A549 (cell line): ENCODE measurements around the gene SNAI3. TPM values are rescaled to one million over a fixed set of nuclear protein-coding genes. Genes with fewer than 3 reads are reported as not detected.

Source experiments
- ATAC-seq, 2 experiments: fragments of 200-7000 bp in 1 of 2; fragments of >200 bp in 1 of 2; cut with Nextera tagmentation in 1 of 2; cut with Tn5 transposase in 1 of 2; 3 replicates each; pipeline versions ENCODE4 v1.8.0 to v1.9.1; 2018 to 2020; ENCODE audit warnings: mild to moderate bottlenecking in 1 of 2, moderate library complexity in 1 of 2
- CTCF ChIA-PET: fragments of 300-600 bp; sonication (Branson Sonifier 250); formaldehyde crosslinking; extraction: SDS; loops from one replicate; lab custom pipeline; 2021; ENCODE audit warnings: antibody characterized with exemption, inconsistent platforms; lab: Yijun Ruan, JAX
- POLR2A ChIA-PET: fragments of 350-600 bp; formaldehyde crosslinking; extraction: SDS; loops from one replicate; lab custom pipeline; 2021; ENCODE audit warnings: antibody characterized with exemption, inconsistent platforms; lab: Yijun Ruan, JAX
- DNase-seq, 2 experiments: peaks; one replicate each; pipeline versions ENCODE4 v3.0.0 to v3.0.0-alpha.2; 2011 to 2016; ENCODE audit warnings: low read depth in 1 of 2, low spot score in 1 of 2
- FAIRE-seq: peaks from 2 replicates; lab custom pipeline; 2011; peaks lifted over from hg19 to GRCh38; lab: Jason Lieb, UNC
- H3K27ac ChIP-seq, 2 experiments: fragments of >200 bp; sonication (Bioruptor Twin); formaldehyde crosslinking; 3 replicates each; pipeline ENCODE4 v1.5.1; 2016 to 2017
- H3K4me1 ChIP-seq: fragments of >200 bp; sonication (Bioruptor Twin); formaldehyde crosslinking; 3 replicates; pipeline ENCODE4 v1.6.1; 2016
- H3K4me2 ChIP-seq: fragments of >200 bp; sonication (Bioruptor Twin); formaldehyde crosslinking; 3 replicates; pipeline ENCODE4 v1.6.1; 2016
- H3K4me3 ChIP-seq: fragments of >200 bp; sonication (Bioruptor Twin); formaldehyde crosslinking; 3 replicates; pipeline ENCODE4 v1.5.1; 2016
- H3K9me3 ChIP-seq: fragments of >200 bp; sonication (Bioruptor Twin); formaldehyde crosslinking; 3 replicates; pipeline ENCODE4 v1.6.1; 2016
- BHLHE40 ChIP-seq: IDR thresholded peaks from 2 replicates; pipeline ENCODE4 v1.6.1; 2012; ENCODE audit warnings: low read depth, low read length, inconsistent platforms
- CBX8 ChIP-seq: fragments of 200-600 bp; sonication (generic); IDR thresholded peaks from 2 replicates; pipeline ENCODE4 v1.6.1; 2016
- CEBPB ChIP-seq, 2 experiments: fragments of >200 bp in 1 of 2; sonication (Bioruptor Twin) in 1 of 2; formaldehyde crosslinking in 1 of 2; IDR thresholded peaks; 2 replicates each; pipeline ENCODE4 v1.6.1; 2012 to 2016
- FOXS1 ChIP-seq: fragments of 250-450 bp; sonication (Bioruptor Pico); IDR thresholded peaks from 2 replicates; pipeline ENCODE4 v1.5.0; 2020; ENCODE audit warnings: mild to moderate bottlenecking, moderate library complexity
- HEYL ChIP-seq: fragments of 250-450 bp; sonication (Bioruptor Pico); IDR thresholded peaks from 2 replicates; pipeline ENCODE4 v1.8.0; 2021; ENCODE audit warnings: mild to moderate bottlenecking, moderate library complexity
- JUN ChIP-seq, 2 experiments: fragments of >200 bp; sonication (Bioruptor Twin); formaldehyde crosslinking; IDR thresholded peaks; 2 replicates in 1 of 2; 3 replicates in 1 of 2; pipeline ENCODE4 v1.6.1; 2016 to 2017
- JUNB ChIP-seq: fragments of >200 bp; sonication (Bioruptor Twin); formaldehyde crosslinking; IDR thresholded peaks from 2 replicates; pipeline ENCODE4 v1.6.1; 2016
- KDM5A ChIP-seq: fragments of 200-600 bp; sonication (generic); IDR thresholded peaks from 2 replicates; pipeline ENCODE4 v1.6.1; 2016; ENCODE audit warnings: antibody characterized with exemption, mild to moderate bottlenecking
- MAFK ChIP-seq: fragments of 450-650 bp; IDR thresholded peaks from 2 replicates; pipeline ENCODE4 v1.6.1; 2014; ENCODE audit not compliant: partially characterized antibody
- MAZ ChIP-seq: fragments of 150-350 bp; IDR thresholded peaks from 2 replicates; pipeline ENCODE4 v1.6.1; 2014; ENCODE audit warnings: antibody characterized with exemption, low read depth, low read length, borderline replicate concordance
- MYC ChIP-seq: IDR thresholded peaks from 2 replicates; pipeline ENCODE4 v1.6.1; 2012; ENCODE audit warnings: mild to moderate bottlenecking, inconsistent platforms, low read length, improper control_type of control experiment, borderline replicate concordance
- NFE2L2 ChIP-seq: fragments of 150-350 bp; conservative IDR thresholded peaks from 2 replicates; pipeline ENCODE4 v1.6.1; 2014; ENCODE audit warnings: low read length
- NPAS2 ChIP-seq: fragments of 250-450 bp; sonication (Bioruptor Pico); IDR thresholded peaks from 2 replicates; pipeline ENCODE4 v1.8.0; 2022; ENCODE audit warnings: mild to moderate bottlenecking, moderate library complexity, borderline replicate concordance
- PHF8 ChIP-seq: fragments of 200-600 bp; sonication (generic); IDR thresholded peaks from 2 replicates; pipeline ENCODE4 v1.6.1; 2016; ENCODE audit warnings: low read depth, mild to moderate bottlenecking, antibody characterized with exemption, moderate library complexity, borderline replicate concordance
- RAD21 ChIP-seq, 2 experiments: fragments of >200 bp in 1 of 2; sonication (Bioruptor Twin) in 1 of 2; formaldehyde crosslinking in 1 of 2; IDR thresholded peaks in 1 of 2; conservative IDR thresholded peaks in 1 of 2; 2 replicates in 1 of 2; 3 replicates in 1 of 2; pipeline ENCODE4 v1.6.1; 2012 to 2018; ENCODE audit warnings: inconsistent platforms in 1 of 2
- RCOR1 ChIP-seq: fragments of 150-350 bp; IDR thresholded peaks from 2 replicates; pipeline ENCODE4 v1.6.1; 2014; ENCODE audit warnings: antibody characterized with exemption, low read length, low read depth
- SREBF2 ChIP-seq: fragments of 450-650 bp; IDR thresholded peaks from 2 replicates; pipeline ENCODE4 v1.6.1; 2014; ENCODE audit warnings: mild to moderate bottlenecking, moderate library complexity
- TP53 ChIP-seq: fragments of 250-450 bp; sonication (Bioruptor Pico); IDR thresholded peaks from 2 replicates; pipeline ENCODE4 v1.5.0; 2021; ENCODE audit warnings: mild to moderate bottlenecking, moderate library complexity
- ZNF302 ChIP-seq: fragments of 250-450 bp; sonication (Bioruptor Pico); IDR thresholded peaks from 2 replicates; pipeline ENCODE4 v1.9.0; 2021; ENCODE audit warnings: inconsistent platforms, mild to moderate bottlenecking, moderate library complexity
- WGBS: methylation state at CpG from one replicate; pipeline ENCODE4 v1.1.6; 2017; ENCODE audit errors: missing lambda C conversion rate; 5-methylcytosine and 5-hydroxymethylcytosine counted together
- polyA plus RNA-seq, 4 experiments: library from polyadenylated mRNA; depleted of rRNA in 3 of 4; stranded (reverse); fragments of >200 nt; fragmentation: RNase III in 1 of 4; extraction: RNeasy Plus Mini Kit Qiagen cat#74134 plus additional on column Dnase treatment in 1 of 4; gene quantifications; 2 replicates in 3 of 4; 3 replicates in 1 of 4; pipeline ENCODE4 v1.2.3, GENCODE V29; 2011 to 2017
- TF ChIP-seq, protein P1 (sequence below): IDR thresholded peaks from 2 replicates; pipeline ENCODE4 v1.6.1; 2012
- TF ChIP-seq, protein P2 (sequence below): fragments of 250-450 bp; sonication (Bioruptor Pico); IDR thresholded peaks from 2 replicates; pipeline ENCODE4 v1.5.0; 2020; ENCODE audit warnings: low read depth, mild to moderate bottlenecking, moderate library complexity
- TF ChIP-seq, protein P3 (sequence below): fragments of >200 bp; sonication (Bioruptor Twin); formaldehyde crosslinking; IDR thresholded peaks from 3 replicates; pipeline ENCODE4 v1.5.1; 2016

Gene SNAI3
- polyA plus RNA-seq, 2 of the 4 experiments (the other 2 are of a cell fraction), result not detected

DNA sequence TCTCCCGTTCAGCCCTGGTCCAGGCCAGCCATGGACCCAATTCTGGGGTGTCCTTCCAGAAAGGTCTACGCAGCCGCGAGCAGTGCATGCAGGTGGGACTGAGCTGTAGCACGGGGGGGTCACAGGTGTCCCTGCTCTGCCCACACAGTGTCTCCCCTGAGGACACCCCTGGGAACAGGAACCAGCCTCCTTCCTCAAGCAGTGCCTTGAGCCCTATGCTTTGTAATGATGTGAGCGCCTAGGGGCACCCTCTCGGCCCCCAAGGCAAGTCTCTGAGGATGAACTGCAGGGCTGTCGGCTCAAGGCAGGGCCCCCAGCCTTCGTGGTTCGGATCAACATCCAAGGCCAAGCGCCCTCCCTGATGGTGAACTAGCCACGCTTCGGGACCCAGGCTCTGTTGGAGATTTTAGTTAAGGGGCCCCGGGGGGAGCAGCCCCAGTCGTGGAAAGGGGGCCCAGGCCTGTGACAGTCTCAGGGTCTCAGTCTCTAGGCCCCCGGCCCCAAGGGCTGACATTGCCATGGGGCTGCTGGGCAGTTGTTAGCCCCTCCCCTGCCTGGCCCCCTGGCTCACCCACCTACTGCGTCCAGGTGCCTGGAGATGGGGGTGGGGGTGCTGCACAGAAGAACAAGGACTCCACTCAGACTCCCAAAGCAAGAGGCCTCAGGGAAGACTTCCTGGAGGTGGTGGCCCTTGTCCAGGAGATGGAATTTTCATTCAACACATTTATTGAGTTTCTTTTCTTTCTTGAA lies 45.6 kb downstream of the SNAI3 start:
- H3K4me3 ChIP-seq, result no peak overlapping the region
- H3K4me1 ChIP-seq, result no peaks in the 10 kb centered on the region
- POLR2A ChIA-PET, result no interaction called here
- no peak overlapping the region for H3K4me2 ChIP-seq
- CTCF ChIA-PET, result interaction anchor here (0.8 kb wide), 1 partner anchor 97 kb away, joined by 3 read pairs; no protein-coding TSS in a partner anchor
- peak in 1 of 2 experiments; percentile 11; a peak in 3 of 6 replicates for ATAC-seq
- no peak for DNase-seq
- no peak overlapping the region for H3K27ac ChIP-seq
- no peak for FAIRE-seq
- H3K9me3 ChIP-seq, result no peaks in the 10 kb centered on the region
- 60% methylated on average over 12 of the region's 17 CpGs for WGBS
- TF ChIP-seq, protein P1, sequence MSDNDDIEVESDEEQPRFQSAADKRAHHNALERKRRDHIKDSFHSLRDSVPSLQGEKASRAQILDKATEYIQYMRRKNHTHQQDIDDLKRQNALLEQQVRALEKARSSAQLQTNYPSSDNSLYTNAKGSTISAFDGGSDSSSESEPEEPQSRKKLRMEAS, result no peak
- TF ChIP-seq NPAS2 (CRISPR knock-in tag) (no peak), ZNF302 (CRISPR knock-in tag) (no peak), HEYL (no peak), RCOR1 (no peak), MAFK (no peak), CBX8 (no peak), JUN (IDR thresholded peaks at IDR 0.05) (no peak), TP53 (CRISPR knock-in tag) (no peak), KDM5A (no peak)
- TF ChIP-seq, protein P2, sequence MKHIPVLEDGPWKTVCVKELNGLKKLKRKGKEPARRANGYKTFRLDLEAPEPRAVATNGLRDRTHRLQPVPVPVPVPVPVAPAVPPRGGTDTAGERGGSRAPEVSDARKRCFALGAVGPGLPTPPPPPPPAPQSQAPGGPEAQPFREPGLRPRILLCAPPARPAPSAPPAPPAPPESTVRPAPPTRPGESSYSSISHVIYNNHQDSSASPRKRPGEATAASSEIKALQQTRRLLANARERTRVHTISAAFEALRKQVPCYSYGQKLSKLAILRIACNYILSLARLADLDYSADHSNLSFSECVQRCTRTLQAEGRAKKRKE, result no peak

DNA sequence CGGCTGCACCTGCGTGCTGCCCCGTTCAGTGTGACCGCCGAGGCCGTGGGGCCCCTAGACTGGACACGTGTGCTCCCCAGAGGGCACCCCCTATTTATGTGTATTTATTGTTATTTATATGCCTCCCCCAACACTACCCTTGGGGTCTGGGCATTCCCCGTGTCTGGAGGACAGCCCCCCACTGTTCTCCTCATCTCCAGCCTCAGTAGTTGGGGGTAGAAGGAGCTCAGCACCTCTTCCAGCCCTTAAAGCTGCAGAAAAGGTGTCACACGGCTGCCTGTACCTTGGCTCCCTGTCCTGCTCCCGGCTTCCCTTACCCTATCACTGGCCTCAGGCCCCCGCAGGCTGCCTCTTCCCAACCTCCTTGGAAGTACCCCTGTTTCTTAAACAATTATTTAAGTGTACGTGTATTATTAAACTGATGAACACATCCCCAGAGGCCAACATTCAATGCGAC lies 46.2 kb downstream of the SNAI3 start:
- Histone ChIP-seq H3K9me3 (no peaks in the 10 kb centered on the region), H3K27ac (no peak overlapping the region), H3K4me2 (no peak overlapping the region), H3K4me3 (no peak overlapping the region), H3K4me1 (no peaks in the 10 kb centered on the region)
- 52% methylated on average over 13 of the region's 13 CpGs for WGBS
- no peak for DNase-seq
- ATAC-seq, result peak in 1 of 2 experiments; percentile 17; a peak in 3 of 6 replicates
- ChIA-PET CTCF (interaction anchor here (0.8 kb wide), 1 partner anchor 97 kb away, joined by 3 read pairs; no protein-coding TSS in a partner anchor), POLR2A (no interaction called here)
- TF ChIP-seq, protein P3, sequence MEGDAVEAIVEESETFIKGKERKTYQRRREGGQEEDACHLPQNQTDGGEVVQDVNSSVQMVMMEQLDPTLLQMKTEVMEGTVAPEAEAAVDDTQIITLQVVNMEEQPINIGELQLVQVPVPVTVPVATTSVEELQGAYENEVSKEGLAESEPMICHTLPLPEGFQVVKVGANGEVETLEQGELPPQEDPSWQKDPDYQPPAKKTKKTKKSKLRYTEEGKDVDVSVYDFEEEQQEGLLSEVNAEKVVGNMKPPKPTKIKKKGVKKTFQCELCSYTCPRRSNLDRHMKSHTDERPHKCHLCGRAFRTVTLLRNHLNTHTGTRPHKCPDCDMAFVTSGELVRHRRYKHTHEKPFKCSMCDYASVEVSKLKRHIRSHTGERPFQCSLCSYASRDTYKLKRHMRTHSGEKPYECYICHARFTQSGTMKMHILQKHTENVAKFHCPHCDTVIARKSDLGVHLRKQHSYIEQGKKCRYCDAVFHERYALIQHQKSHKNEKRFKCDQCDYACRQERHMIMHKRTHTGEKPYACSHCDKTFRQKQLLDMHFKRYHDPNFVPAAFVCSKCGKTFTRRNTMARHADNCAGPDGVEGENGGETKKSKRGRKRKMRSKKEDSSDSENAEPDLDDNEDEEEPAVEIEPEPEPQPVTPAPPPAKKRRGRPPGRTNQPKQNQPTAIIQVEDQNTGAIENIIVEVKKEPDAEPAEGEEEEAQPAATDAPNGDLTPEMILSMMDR, result no peak
- TF ChIP-seq RCOR1, result no peak
- no peak for TF ChIP-seq SREBF2
- TF ChIP-seq FOXS1 (CRISPR knock-in tag), result no peak
- TF ChIP-seq RAD21 (conservative IDR thresholded peaks at IDR 0.05 in 1 of 2, IDR thresholded peaks at IDR 0.05 in 1 of 2), result no peak
- TF ChIP-seq JUN (IDR thresholded peaks at IDR 0.05), result no peak
- TF ChIP-seq BHLHE40, result no peak
- no peak for TF ChIP-seq CEBPB (IDR thresholded peaks at IDR 0.05)
- TF ChIP-seq MAZ, result no peak
- TF ChIP-seq KDM5A, result no peak
- TF ChIP-seq NFE2L2, result no peak
- no peak for TF ChIP-seq HEYL
- no peak for FAIRE-seq

DNA sequence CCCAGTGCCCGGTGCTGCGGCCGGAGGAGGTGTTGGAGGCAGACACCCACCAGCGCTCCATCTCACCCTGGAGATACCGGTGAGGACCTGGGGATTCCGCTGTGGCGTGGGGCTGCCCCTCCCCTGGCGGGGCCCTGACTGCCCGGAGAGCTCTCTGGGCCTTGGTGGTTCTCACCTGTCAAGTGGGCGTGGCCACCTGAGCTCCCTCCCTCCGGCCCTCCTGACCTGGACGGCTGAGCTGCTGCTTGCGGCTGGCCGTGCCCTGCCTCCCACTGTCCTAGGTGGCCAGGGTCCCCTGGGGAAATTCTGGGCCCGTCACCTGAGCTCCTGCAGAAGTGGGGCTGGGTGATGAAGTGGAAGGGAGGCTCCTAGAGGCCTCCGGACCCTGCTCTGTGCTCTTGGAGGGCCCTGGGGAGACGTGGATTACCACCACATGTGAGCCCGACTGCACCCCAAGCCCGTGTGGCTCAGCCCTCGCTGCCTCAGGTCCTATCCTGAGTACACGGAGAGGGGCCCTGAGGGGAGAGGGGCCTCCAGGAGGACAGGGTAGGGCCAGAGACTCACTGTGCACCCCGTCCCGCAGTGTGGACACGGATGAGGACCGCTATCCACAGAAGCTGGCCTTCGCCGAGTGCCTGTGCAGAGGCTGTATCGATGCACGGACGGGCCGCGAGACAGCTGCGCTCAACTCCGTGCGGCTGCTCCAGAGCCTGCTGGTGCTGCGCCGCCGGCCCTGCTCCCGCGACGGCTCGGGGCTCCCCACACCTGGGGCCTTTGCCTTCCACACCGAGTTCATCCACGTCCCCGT lies 46.9 kb downstream of the SNAI3 start:
- Histone ChIP-seq H3K4me2 (no peak overlapping the region), H3K4me1 (no peaks in the 10 kb centered on the region), H3K27ac (no peak overlapping the region), H3K9me3 (no peaks in the 10 kb centered on the region), H3K4me3 (no peak overlapping the region)
- no peak for DNase-seq
- CTCF ChIA-PET, result interaction anchor here (0.8 to 1.0 kb wide), 2 partner anchors 10 to 98 kb away, joined by 3 to 4 read pairs; no protein-coding TSS in a partner anchor
- POLR2A ChIA-PET, result interaction anchor here (0.7 kb wide), 1 partner anchor 70 kb away, joined by 3 read pairs; the partner anchor contains the start of gene ZC3H18
- peak; percentile 11 to 42; a peak in 4 of 6 replicates for ATAC-seq
- TF ChIP-seq JUNB, result no peak
- TF ChIP-seq MYC, result no peak
- no peak for TF ChIP-seq PHF8
- no peak for FAIRE-seq
- WGBS, result 46% methylated on average over 21 of the region's 45 CpGs
